Measurements from ENCODE around the gene ARL6IP6. TPM values are rescaled to one million over a fixed set of nuclear protein-coding genes. Genes with fewer than 3 reads are reported as not detected.

The ARL6IP6 gene
- total and polyA plus RNA-seq, 10 of the 15 experiments (the other 5 are each of a cell fraction or from before 2014, with no cell fraction given), result 15.8 to 87.3 (median 28.4) TPM

DNA sequence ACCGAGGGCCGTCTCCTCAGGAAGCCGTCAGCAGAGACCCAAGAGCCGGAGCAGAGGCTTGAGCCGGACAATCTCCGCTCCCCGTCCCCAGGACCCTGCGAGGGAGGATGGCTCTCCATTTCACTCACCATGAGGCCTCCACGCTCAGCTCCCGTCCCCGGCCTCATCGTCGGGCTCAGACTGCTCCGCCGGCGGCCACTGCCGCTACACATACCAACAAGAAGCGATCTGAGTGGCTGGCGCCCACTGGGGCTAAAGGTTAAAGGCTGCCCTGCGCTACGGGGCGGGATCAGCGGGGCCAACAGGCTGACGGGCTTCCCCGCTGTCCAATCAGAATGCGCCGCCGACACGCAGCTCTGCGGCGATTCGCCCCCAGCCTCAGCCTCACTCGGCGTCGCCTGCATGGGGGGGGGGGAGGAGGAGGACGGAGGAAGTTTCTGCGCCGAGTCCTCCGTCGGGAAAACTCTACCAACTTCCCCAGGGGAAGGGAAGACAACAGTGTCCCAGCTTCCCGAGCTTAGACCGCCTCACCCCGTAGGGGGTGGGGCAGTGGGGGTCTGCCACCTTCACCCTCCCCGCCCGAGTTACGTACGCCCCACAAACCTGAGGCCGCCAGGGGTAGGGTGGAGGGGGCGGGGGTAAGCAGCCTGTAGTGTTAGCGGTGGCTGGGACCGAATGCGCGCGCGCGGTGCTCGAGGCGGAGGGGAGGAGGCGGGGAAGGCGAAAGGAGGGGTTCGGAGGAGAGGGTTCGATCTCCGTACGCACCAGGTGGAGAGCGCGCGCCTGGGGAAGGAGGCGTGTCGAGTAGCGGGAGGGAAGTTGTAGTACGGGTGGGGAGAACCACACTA lies 968 bp upstream of the ARL6IP6 start, which contains the start of gene PRPF40A (continued):
- TF ChIP-seq ESRRA (IDR thresholded peaks at IDR 0.05; ENCODE audit: low read length) (no peak), CBX3 (IDR thresholded peaks at IDR 0.05; ENCODE audit: borderline replicate concordance, low read depth) (no peak), EP300 (IDR thresholded peaks at IDR 0.05; ENCODE audit: borderline replicate concordance in 1 of 2, control insufficient read depth in 1 of 2, low read depth in 2 of 2, low read length in 2 of 2) (peak in 1 of 2 experiments; percentile 16; a peak in 1 of 4 replicates), SREBF2 (IDR thresholded peaks at IDR 0.05; ENCODE audit: low read length) (no peak), RAD21 (IDR thresholded peaks at IDR 0.05; ENCODE audit: insufficient read depth, low read depth, low read length) (no peak), BHLHE40 (IDR thresholded peaks at IDR 0.05; ENCODE audit: borderline replicate concordance in 1 of 2, low read depth in 2 of 2, low read length in 1 of 2) (peak in 1 of 2 experiments; percentile 63; a peak in 2 of 4 replicates), FOXK2 (IDR thresholded peaks at IDR 0.05) (no peak), RELA (IDR thresholded peaks at IDR 0.05; ENCODE audit: borderline replicate concordance, partially characterized antibody) (no peak), IKZF2 (IDR thresholded peaks at IDR 0.05) (peak in 1 of 2 experiments; percentile 34; a peak in 2 of 4 replicates), POU2F2 (IDR thresholded peaks at IDR 0.05; ENCODE audit: borderline replicate concordance, low read depth, low read length) (no peak; the same call in 2 of the 3 replicates), ZNF274 (IDR thresholded peaks at IDR 0.05; ENCODE audit: insufficient read depth, insufficient read length) (no peak), MEF2B (IDR thresholded peaks at IDR 0.05; ENCODE audit: partially characterized antibody, poor library complexity, severe bottlenecking) (no peak), TAF1 (IDR thresholded peaks at IDR 0.05; ENCODE audit: borderline replicate concordance, low read depth, low read length) (peak; percentile 84), ZNF592 (IDR thresholded peaks at IDR 0.05) (no peak), EED (IDR thresholded peaks at IDR 0.05; ENCODE audit: low read depth) (no peak), ZBTB40 (IDR thresholded peaks at IDR 0.05; ENCODE audit: borderline replicate concordance) (peak; percentile 60; the same call in 1 of the 2 replicates), KAT2A (conservative IDR thresholded peaks at IDR 0.05; ENCODE audit: control insufficient read depth, low read depth, low read length) (no peak)
- TF ChIP-seq, protein P1, sequence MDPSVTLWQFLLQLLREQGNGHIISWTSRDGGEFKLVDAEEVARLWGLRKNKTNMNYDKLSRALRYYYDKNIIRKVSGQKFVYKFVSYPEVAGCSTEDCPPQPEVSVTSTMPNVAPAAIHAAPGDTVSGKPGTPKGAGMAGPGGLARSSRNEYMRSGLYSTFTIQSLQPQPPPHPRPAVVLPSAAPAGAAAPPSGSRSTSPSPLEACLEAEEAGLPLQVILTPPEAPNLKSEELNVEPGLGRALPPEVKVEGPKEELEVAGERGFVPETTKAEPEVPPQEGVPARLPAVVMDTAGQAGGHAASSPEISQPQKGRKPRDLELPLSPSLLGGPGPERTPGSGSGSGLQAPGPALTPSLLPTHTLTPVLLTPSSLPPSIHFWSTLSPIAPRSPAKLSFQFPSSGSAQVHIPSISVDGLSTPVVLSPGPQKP (IDR thresholded peaks at IDR 0.05; ENCODE audit: low read depth, low read length), result peak; percentile 45; the same call in 1 of the 2 replicates
